Chondrocyte (in vitro differentiated cells): ENCODE measurements around the gene SIGLECL1. TPM values are rescaled to one million over a fixed set of nuclear protein-coding genes. Genes with fewer than 3 reads are reported as not detected.

Experiments
- DNase-seq: peaks from one replicate; pipeline ENCODE4 v3.0.0; 2021; ENCODE audit warnings: mixed read lengths, low spot score
- H3K27ac Mint-ChIP-seq: one replicate; pipeline ENCODE4 v1.8.0; 2021; ENCODE audit warnings: mild to moderate bottlenecking, moderate library complexity, mixed read lengths; ENCODE audit not compliant: unreplicated experiment
- H3K27me3 Mint-ChIP-seq: 2 replicates; pipeline ENCODE4 v1.8.0; 2021; ENCODE audit warnings: low read depth, mixed read lengths
- H3K36me3 Mint-ChIP-seq: 2 replicates; pipeline ENCODE4 v1.8.0; 2021; ENCODE audit warnings: low read depth, mixed read lengths
- H3K4me1 Mint-ChIP-seq: 2 replicates; pipeline ENCODE4 v1.8.0; 2021; ENCODE audit warnings: low read depth, mild to moderate bottlenecking, mixed read lengths
- H3K4me3 Mint-ChIP-seq: one replicate; pipeline ENCODE4 v1.8.0; 2021; ENCODE audit warnings: mild to moderate bottlenecking, moderate library complexity, mixed read lengths; ENCODE audit not compliant: unreplicated experiment
- H3K9me3 Mint-ChIP-seq: 2 replicates; pipeline ENCODE4 v1.8.0; 2021; ENCODE audit warnings: low read depth, mixed read lengths
- total RNA-seq: library from RNA; stranded (reverse); gene quantifications from 3 replicates; pipeline ENCODE4 v1.2.1, GENCODE V29; 2021
- TF ChIP-seq, protein P1 (sequence below): fragments of 200-600 bp; sonication (generic); IDR thresholded peaks from 2 replicates; pipeline ENCODE4 v1.5.0; 2021; ENCODE audit warnings: antibody characterized with exemption, mild to moderate bottlenecking, moderate library complexity

SIGLECL1 gene
- total RNA-seq, 1 donor from 2014 or later = not detected

- Mint-ChIP-seq H3K27me3 (peaks cover 2% of the 10 kb centered on the region), H3K4me1 (no peaks in the 10 kb centered on the region), H3K27ac (no peak overlapping the region), H3K4me3 (no peak overlapping the region), H3K36me3 (no peaks in the 10 kb centered on the region), H3K9me3 (peaks cover 29% of the 10 kb centered on the region)
- TF ChIP-seq, protein P1, sequence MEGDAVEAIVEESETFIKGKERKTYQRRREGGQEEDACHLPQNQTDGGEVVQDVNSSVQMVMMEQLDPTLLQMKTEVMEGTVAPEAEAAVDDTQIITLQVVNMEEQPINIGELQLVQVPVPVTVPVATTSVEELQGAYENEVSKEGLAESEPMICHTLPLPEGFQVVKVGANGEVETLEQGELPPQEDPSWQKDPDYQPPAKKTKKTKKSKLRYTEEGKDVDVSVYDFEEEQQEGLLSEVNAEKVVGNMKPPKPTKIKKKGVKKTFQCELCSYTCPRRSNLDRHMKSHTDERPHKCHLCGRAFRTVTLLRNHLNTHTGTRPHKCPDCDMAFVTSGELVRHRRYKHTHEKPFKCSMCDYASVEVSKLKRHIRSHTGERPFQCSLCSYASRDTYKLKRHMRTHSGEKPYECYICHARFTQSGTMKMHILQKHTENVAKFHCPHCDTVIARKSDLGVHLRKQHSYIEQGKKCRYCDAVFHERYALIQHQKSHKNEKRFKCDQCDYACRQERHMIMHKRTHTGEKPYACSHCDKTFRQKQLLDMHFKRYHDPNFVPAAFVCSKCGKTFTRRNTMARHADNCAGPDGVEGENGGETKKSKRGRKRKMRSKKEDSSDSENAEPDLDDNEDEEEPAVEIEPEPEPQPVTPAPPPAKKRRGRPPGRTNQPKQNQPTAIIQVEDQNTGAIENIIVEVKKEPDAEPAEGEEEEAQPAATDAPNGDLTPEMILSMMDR = no peak
- DNase-seq = no peak
Observed at GRCh38 chr19:51242881-51243630, 7.8 kb upstream of the SIGLECL1 start.

- no peaks in the 10 kb centered on the region for H3K4me1 Mint-ChIP-seq
- TF ChIP-seq, protein P1 = no peak
- H3K36me3 Mint-ChIP-seq = no peaks in the 10 kb centered on the region
- no peak overlapping the region for H3K27ac Mint-ChIP-seq
- H3K4me3 Mint-ChIP-seq = no peak overlapping the region
- peaks cover 26% of the 10 kb centered on the region for H3K9me3 Mint-ChIP-seq
- no peak for DNase-seq
- H3K27me3 Mint-ChIP-seq = no peaks in the 10 kb centered on the region
Observed at GRCh38 chr19:51246164-51246552, 4.7 kb upstream of the SIGLECL1 start.

DNA sequence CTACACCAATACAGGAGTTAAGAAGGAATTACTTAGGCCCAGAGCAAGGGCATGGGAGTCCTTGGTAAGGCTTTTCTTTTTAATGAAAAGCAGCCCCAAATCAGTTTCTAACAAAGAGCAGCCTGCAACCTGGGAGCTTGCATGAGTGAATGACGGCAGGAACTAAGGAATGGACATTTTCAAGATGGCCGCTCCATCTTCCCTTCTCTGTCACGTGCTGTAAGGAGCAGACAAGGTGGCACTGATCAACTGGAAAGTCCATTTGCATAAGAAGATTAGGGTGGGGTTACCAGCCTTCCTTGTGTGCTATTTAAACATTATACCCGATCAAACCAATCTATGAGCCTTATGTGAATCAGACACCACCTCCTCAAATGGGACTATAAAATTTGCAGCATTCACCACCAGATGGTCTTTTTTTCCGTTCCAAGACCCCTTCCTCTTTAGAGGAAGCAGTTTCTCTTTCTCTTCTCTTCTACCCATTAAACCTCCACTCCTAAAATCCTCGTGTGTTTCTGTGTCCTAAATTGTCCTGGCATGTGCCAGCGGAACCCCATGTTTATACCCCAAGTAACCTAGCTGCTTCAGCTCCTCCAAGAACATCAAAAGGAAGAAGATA, 2.8 kb upstream of the SIGLECL1 start:
- Mint-ChIP-seq H3K9me3 (peaks cover 16% of the 10 kb centered on the region), H3K27me3 (no peaks in the 10 kb centered on the region), H3K4me3 (no peak overlapping the region), H3K27ac (no peak overlapping the region), H3K36me3 (no peaks in the 10 kb centered on the region), H3K4me1 (no peaks in the 10 kb centered on the region)
- DNase-seq = no peak
- TF ChIP-seq, protein P1 = no peak

DNA sequence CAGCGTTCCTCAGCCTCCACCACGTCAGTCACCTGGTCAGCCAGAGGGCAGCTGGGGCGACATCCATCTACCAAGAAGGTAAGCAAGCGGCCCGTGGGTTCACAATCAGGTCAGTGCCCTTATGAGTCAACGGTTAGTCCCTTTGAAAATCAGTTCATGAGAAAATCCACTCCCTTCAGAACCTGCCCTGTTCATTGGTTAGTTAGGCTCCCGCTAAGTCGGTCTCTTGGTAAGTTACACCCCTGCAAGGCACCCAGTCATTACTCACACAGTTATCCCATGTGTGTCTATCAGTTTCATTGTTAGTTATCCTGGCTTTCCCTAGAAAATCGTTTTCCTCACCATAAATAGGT, 564 bp downstream of the SIGLECL1 start:
- Mint-ChIP-seq H3K36me3 (no peaks in the 10 kb centered on the region), H3K4me3 (no peak overlapping the region), H3K4me1 (no peaks in the 10 kb centered on the region), H3K27me3 (no peaks in the 10 kb centered on the region), H3K27ac (no peak overlapping the region), H3K9me3 (peaks cover 6% of the 10 kb centered on the region)
- no peak for DNase-seq
- TF ChIP-seq, protein P1 = no peak

- Mint-ChIP-seq H3K4me3 (no peak overlapping the region), H3K4me1 (no peaks in the 10 kb centered on the region), H3K27me3 (peaks cover 2% of the 10 kb centered on the region), H3K9me3 (peaks cover 3% of the 10 kb centered on the region), H3K27ac (no peak overlapping the region), H3K36me3 (no peaks in the 10 kb centered on the region)
- no peak for DNase-seq
- TF ChIP-seq, protein P1 = no peak
Observed at GRCh38 chr19:51252306-51253079, 1.6 kb downstream of the SIGLECL1 start.
